Activated CD4-positive, alpha-beta T cell treated with anti-CD3 and anti-CD28 coated beads, Interleukin-2, amount 50 U/mL, for 1 hour (primary cell): ENCODE measurements around the gene P2RY14.
A peak's percentile ranks its signal among the peaks of the same experiment; 100 is the strongest.
"Not testable (repeated sequence)": the region's sequence is repeated elsewhere in the genome, so short reads cannot be mapped to it uniquely, and the experiment has no call there.

Source experiments
- DNase-seq: peaks from one replicate; pipeline ENCODE4 v3.0.0-alpha.2; 2020

The P2RY14 gene

GRCh38 chr3:151174351-151174750 lies 104.0 kb downstream of the P2RY14 start:
- DNase-seq: no peak

GRCh38 chr3:151171145-151171757 lies 107.1 kb downstream of the P2RY14 start:
- DNase-seq: no peak

GRCh38 chr3:151169948-151170679 lies 108.2 kb downstream of the P2RY14 start:
- DNase-seq: not testable (repeated sequence)

GRCh38 chr3:151169262-151169947 lies 108.9 kb downstream of the P2RY14 start:
- no peak for DNase-seq

GRCh38 chr3:151168269-151169094 lies 109.9 kb downstream of the P2RY14 start:
- DNase-seq: peak; percentile 84

GRCh38 chr3:151166161-151166560 lies 112.2 kb downstream of the P2RY14 start:
- no peak for DNase-seq

- no peak for DNase-seq
These were observed 113.1 kb downstream of the P2RY14 start for GRCh38 chr3:151165226-151165625.
